Astrocyte of the spinal cord (primary cell): ENCODE measurements around the gene FOXK2.
"Not testable (repeated sequence)": the region's sequence is repeated elsewhere in the genome, so short reads cannot be mapped to it uniquely, and the experiment has no call there.

Experiments
- DNase-seq: peaks from one replicate; pipeline ENCODE4 v3.0.0; 2011; ENCODE audit warnings: low read depth, low spot score
- H3K4me3 ChIP-seq: 2 replicates; pipeline ENCODE4 v1.5.1; 2011; ENCODE audit warnings: low read depth, mild to moderate bottlenecking, low read length, moderate library complexity
- CTCF ChIP-seq: IDR thresholded peaks from 2 replicates; pipeline ENCODE4 v1.5.1; 2012; ENCODE audit warnings: low read depth, mild to moderate bottlenecking, low read length, inconsistent platforms
- in situ Hi-C: cut with HindIII; loops from 2 replicates; pipeline ENCODE4 v1.10.0; 2017; ENCODE audit warnings: low sequenced_read_pairs

FOXK2 gene

GRCh38 chr17:82503094-82503727, 16.3 kb upstream of the FOXK2 start:
- in situ Hi-C loops, result no loop called here
- no peak overlapping the region for H3K4me3 ChIP-seq
- no peak for DNase-seq
- no peak for TF ChIP-seq CTCF

GRCh38 chr17:82503728-82504308, 15.7 kb upstream of the FOXK2 start:
- no peak for TF ChIP-seq CTCF
- in situ Hi-C loops, result no loop called here
- no peak overlapping the region for H3K4me3 ChIP-seq
- no peak for DNase-seq

- no peak for TF ChIP-seq CTCF
- in situ Hi-C loops, result no loop called here
- DNase-seq, result no peak
- H3K4me3 ChIP-seq, result no peak overlapping the region
Observed at GRCh38 chr17:82505296-82505695, 14.2 kb upstream of the FOXK2 start.

- H3K4me3 ChIP-seq, in situ Hi-C loops, DNase-seq: not testable (repeated sequence)
Observed at GRCh38 chr17:82506402-82506801, 13.1 kb upstream of the FOXK2 start.

GRCh38 chr17:82507631-82508175, 11.8 kb upstream of the FOXK2 start:
- no peak overlapping the region for H3K4me3 ChIP-seq
- no peak for TF ChIP-seq CTCF
- no peak for DNase-seq
- in situ Hi-C loops, result no loop called here

- DNase-seq, H3K4me3 ChIP-seq, in situ Hi-C loops: not testable (repeated sequence)
Observed at GRCh38 chr17:82511642-82512041, 7.9 kb upstream of the FOXK2 start.

GRCh38 chr17:82513864-82514263, 5.7 kb upstream of the FOXK2 start:
- DNase-seq, in situ Hi-C loops: not testable (repeated sequence)

GRCh38 chr17:82517230-82517865, 2.2 kb upstream of the FOXK2 start:
- in situ Hi-C loops, result no loop called here

More at GRCh38 chr17:82513864-82514263, 5.7 kb upstream of the FOXK2 start:
- not testable (repeated sequence) for H3K4me3 ChIP-seq

More at GRCh38 chr17:82517230-82517865, 2.2 kb upstream of the FOXK2 start:
- DNase-seq, result no peak
- H3K4me3 ChIP-seq, result no peak overlapping the region
- TF ChIP-seq CTCF, result no peak
